Measurements from ENCODE around the gene WNT4. TPM values are rescaled to one million over a fixed set of nuclear protein-coding genes. Genes with fewer than 3 reads are reported as not detected.
A peak's percentile ranks its signal among the peaks of the same experiment; 100 is the strongest.

The WNT4 gene
- total RNA-seq, 6 donors from 2014 or later, result 1.0 to 3.2 (median 2.0) TPM

- ATAC-seq (ENCODE audit: low FRiP score in 2 of 2), result no peak
- no peak overlapping the region for H3K4me3 ChIP-seq
- DNase-seq, result no peak
- H3K27ac ChIP-seq, result no peak overlapping the region
- TF ChIP-seq POLR2AphosphoS5 (IDR thresholded peaks at IDR 0.05) (no peak), CTCF (IDR thresholded peaks at IDR 0.05) (no peak), POLR2A (IDR thresholded peaks at IDR 0.05) (no peak), EP300 (IDR thresholded peaks at IDR 0.05) (no peak)
- H3K9me3 ChIP-seq, result no peaks in the 10 kb centered on the region
- peaks cover 4 to 56% (median 19%) of the 10 kb centered on the region in 4 donors for H3K36me3 ChIP-seq
- 75 to 79% methylated on average over 2 of the region's 2 CpGs for WGBS, 2 donors
- H3K4me1 ChIP-seq, result peaks cover 48 to 69% (median 61%) of the 10 kb centered on the region in 4 donors
- no peaks in the 10 kb centered on the region for H3K27me3 ChIP-seq
Observed at GRCh38 chr1:22078133-22078532, 64.8 kb downstream of the WNT4 start.

DNA sequence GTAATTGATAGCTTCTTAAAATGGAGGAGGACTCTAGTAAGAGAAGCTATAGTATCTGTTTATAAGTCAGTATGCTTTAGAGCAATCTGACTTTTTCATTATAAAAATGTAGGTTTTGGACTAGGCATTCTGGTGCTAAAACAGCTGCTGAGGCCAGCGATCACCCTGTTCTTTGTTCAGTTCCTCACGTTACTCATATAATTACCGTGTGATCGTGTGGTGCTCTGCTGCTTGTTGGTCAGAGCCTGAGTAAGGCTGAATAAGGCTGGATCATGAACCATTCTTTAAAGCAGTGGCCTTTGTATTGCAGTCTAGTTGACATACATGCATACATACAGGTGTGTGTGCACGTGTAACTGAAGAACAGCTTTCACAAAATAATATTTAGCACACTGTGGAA is 65.2 kb downstream of the WNT4 start:
- no peak overlapping the region for H3K4me3 ChIP-seq
- H3K4me1 ChIP-seq, result peaks cover 52 to 71% (median 65%) of the 10 kb centered on the region in 4 donors
- no peak for TF ChIP-seq POLR2AphosphoS5 (IDR thresholded peaks at IDR 0.05)
- H3K9me3 ChIP-seq, result no peaks in the 10 kb centered on the region
- peaks cover under 1 to 52% (median 17%) of the 10 kb centered on the region in 4 donors for H3K36me3 ChIP-seq
- 41 to 46% methylated on average over 5 of the region's 5 CpGs for WGBS, 2 donors
- no peak for DNase-seq
- H3K27ac ChIP-seq, result no peak overlapping the region
- no peak for ATAC-seq (ENCODE audit: low FRiP score in 2 of 2)
- H3K27me3 ChIP-seq, result no peaks in the 10 kb centered on the region

GRCh38 chr1:22076346-22076745 is 66.6 kb downstream of the WNT4 start:
- H3K36me3 ChIP-seq, result peaks cover 0 to 40% (median 11%) of the 10 kb centered on the region in 4 donors

DNA sequence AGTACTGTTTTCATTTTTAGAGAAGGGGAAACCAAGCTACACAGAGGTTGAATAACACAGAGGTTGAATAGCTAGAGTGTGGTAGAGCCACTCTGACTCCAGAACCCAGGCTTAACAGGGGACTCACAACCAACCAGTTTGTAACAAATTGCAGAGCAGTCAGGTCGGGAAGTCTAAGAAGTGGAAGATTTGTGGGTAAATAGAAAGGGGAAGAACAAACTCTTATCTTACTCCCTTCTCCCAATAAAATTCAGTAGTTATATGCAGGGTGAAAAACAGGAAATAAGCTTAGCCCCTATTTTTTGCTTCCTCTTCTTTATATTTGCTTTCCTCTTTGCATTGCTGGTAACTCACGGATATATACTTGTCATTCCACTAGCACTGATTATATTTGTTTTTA is 67.2 kb downstream of the WNT4 start:
- Histone ChIP-seq H3K9me3 (no peaks in the 10 kb centered on the region), H3K27ac (peak overlapping the region in 3 of 4 donors; percentile 21 to 46 (median 44)), H3K36me3 (peaks cover 0 to 33% (median 6%) of the 10 kb centered on the region in 4 donors), H3K27me3 (no peaks in the 10 kb centered on the region), H3K4me1 (peaks cover 67 to 78% (median 72%) of the 10 kb centered on the region in 4 donors), H3K4me3 (no peak overlapping the region)
- peak in 1 of 2 donors; percentile 60 for ATAC-seq (ENCODE audit: low FRiP score in 2 of 2)
- DNase-seq, result no peak
- WGBS, 2 donors, result 22 to 30% methylated on average over 2 of the region's 2 CpGs
- TF ChIP-seq CTCF (IDR thresholded peaks at IDR 0.05), result no peak
- TF ChIP-seq POLR2AphosphoS5 (IDR thresholded peaks at IDR 0.05), result no peak
- TF ChIP-seq POLR2A (IDR thresholded peaks at IDR 0.05), result no peak
- no peak for TF ChIP-seq EP300 (IDR thresholded peaks at IDR 0.05)

More at GRCh38 chr1:22076346-22076745, 66.6 kb downstream of the WNT4 start:
- H3K4me1 ChIP-seq, result peaks cover 66 to 80% (median 77%) of the 10 kb centered on the region in 4 donors
- H3K9me3 ChIP-seq, result no peaks in the 10 kb centered on the region
- TF ChIP-seq POLR2AphosphoS5 (IDR thresholded peaks at IDR 0.05) (no peak), EP300 (IDR thresholded peaks at IDR 0.05) (no peak), POLR2A (IDR thresholded peaks at IDR 0.05) (no peak), CTCF (IDR thresholded peaks at IDR 0.05) (no peak)
- no peak overlapping the region for H3K4me3 ChIP-seq
- H3K27ac ChIP-seq, result peak overlapping the region in 3 of 4 donors; percentile 21 to 46 (median 44)
- no peaks in the 10 kb centered on the region for H3K27me3 ChIP-seq
- 60 to 84% methylated on average over 3 of the region's 3 CpGs for WGBS, 2 donors
- DNase-seq (no peak), ATAC-seq (ENCODE audit: low FRiP score in 2 of 2) (no peak)

DNA sequence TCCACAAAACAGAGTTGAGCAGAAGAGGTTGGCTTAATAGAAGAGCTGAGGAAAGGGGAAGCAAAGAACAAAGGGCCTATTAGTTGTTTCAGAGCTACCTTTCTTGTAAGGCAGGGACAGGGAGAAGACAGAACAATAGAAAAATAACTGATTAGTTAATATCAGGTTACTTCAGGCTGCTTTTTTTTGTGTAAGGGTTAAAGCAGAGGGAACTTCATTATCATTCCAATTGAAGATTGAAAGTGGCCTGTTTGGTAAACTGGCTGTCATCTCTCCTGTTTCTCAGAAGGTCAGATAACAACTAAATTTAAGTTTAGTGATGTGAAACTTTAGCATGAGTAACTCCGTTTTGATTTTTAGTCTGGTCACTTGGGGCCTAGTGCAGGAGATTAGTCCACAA is 68.1 kb downstream of the WNT4 start:
- Histone ChIP-seq H3K4me1 (peaks cover 71 to 86% (median 72%) of the 10 kb centered on the region in 4 donors), H3K4me3 (no peak overlapping the region), H3K27me3 (no peaks in the 10 kb centered on the region), H3K9me3 (no peaks in the 10 kb centered on the region), H3K27ac (no peak overlapping the region), H3K36me3 (peaks cover 0 to 24% (median 5%) of the 10 kb centered on the region in 4 donors)
- ATAC-seq (ENCODE audit: low FRiP score in 2 of 2) (no peak), DNase-seq (no peak)
- 13 to 56% methylated on average over 1 of the region's 1 CpG for WGBS, 2 donors
- TF ChIP-seq CTCF (IDR thresholded peaks at IDR 0.05), result no peak
- no peak for TF ChIP-seq EP300 (IDR thresholded peaks at IDR 0.05)
- no peak for TF ChIP-seq POLR2AphosphoS5 (IDR thresholded peaks at IDR 0.05)
- TF ChIP-seq POLR2A (IDR thresholded peaks at IDR 0.05), result no peak

All from upper lobe of left lung (tissue), 6 donors.